ENCODE data around the gene RSPH1.
A peak's percentile ranks its signal among the peaks of the same experiment; 100 is the strongest.

RSPH1 gene

GRCh38 chr21:42538479-42539275 lies 42.7 kb upstream of the RSPH1 start:
- no peak overlapping the region for H3K4me3 Mint-ChIP-seq
- H3K9me3 Mint-ChIP-seq = no peaks in the 10 kb centered on the region
- H3K36me3 Mint-ChIP-seq (ENCODE audit: insufficient read depth) = peaks cover 22% of the 10 kb centered on the region
- no peak for DNase-seq (ENCODE audit: low spot score in 2 of 2)
- no peak overlapping the region for H3K27ac Mint-ChIP-seq (ENCODE audit: low read depth)
- no peaks in the 10 kb centered on the region for H3K4me1 Mint-ChIP-seq
- no peak for ATAC-seq (replicated peaks; ENCODE audit: extremely low read depth, poor library complexity, severe bottlenecking)
- no peaks in the 10 kb centered on the region for H3K27me3 Mint-ChIP-seq

DNA sequence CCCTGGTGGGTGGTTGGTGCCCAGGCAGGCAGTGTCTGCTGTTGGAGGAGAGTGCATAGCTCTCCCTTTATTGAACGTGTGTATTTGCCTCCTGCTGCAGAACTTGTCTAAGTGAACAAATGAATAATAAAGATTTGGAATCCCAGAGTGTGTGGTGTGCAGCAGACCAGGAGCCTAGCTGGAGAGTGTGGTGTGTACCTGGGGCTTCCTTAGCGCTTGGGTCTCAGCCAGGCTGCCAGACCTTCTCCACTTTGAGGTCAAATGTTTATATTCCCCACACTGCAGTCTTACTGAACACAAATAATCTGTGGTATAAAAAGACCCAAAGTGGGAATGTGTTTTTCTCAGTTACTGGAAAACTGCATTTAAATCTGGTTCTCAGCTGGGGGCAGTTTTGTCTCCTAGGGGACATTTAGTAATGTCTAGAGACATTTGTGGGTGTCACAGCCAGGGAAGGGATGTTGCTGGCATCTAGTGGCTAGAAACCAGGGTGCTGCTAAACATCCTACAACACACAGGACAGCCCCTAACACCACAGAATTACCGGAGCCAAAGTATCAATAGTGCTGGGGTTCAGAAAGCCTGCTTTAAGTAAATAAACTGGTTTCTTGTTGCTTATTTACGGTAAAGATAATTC lies 41.2 kb upstream of the RSPH1 start:
- Mint-ChIP-seq H3K27ac (ENCODE audit: low read depth) (no peak overlapping the region), H3K4me3 (no peak overlapping the region), H3K36me3 (ENCODE audit: insufficient read depth) (peaks cover 21% of the 10 kb centered on the region), H3K9me3 (no peaks in the 10 kb centered on the region), H3K4me1 (peaks cover 3% of the 10 kb centered on the region), H3K27me3 (no peaks in the 10 kb centered on the region)
- no peak for DNase-seq (ENCODE audit: low spot score in 2 of 2)
- no peak for ATAC-seq (replicated peaks; ENCODE audit: extremely low read depth, poor library complexity, severe bottlenecking)

GRCh38 chr21:42536601-42537000 lies 40.6 kb upstream of the RSPH1 start:
- DNase-seq (ENCODE audit: low spot score in 2 of 2) = no peak
- no peaks in the 10 kb centered on the region for H3K27me3 Mint-ChIP-seq
- no peak overlapping the region for H3K4me3 Mint-ChIP-seq
- no peaks in the 10 kb centered on the region for H3K9me3 Mint-ChIP-seq
- H3K4me1 Mint-ChIP-seq = peaks cover 4% of the 10 kb centered on the region
- ATAC-seq (replicated peaks; ENCODE audit: extremely low read depth, poor library complexity, severe bottlenecking) = no peak
- H3K36me3 Mint-ChIP-seq (ENCODE audit: insufficient read depth) = peaks cover 21% of the 10 kb centered on the region
- H3K27ac Mint-ChIP-seq (ENCODE audit: low read depth) = no peak overlapping the region

DNA sequence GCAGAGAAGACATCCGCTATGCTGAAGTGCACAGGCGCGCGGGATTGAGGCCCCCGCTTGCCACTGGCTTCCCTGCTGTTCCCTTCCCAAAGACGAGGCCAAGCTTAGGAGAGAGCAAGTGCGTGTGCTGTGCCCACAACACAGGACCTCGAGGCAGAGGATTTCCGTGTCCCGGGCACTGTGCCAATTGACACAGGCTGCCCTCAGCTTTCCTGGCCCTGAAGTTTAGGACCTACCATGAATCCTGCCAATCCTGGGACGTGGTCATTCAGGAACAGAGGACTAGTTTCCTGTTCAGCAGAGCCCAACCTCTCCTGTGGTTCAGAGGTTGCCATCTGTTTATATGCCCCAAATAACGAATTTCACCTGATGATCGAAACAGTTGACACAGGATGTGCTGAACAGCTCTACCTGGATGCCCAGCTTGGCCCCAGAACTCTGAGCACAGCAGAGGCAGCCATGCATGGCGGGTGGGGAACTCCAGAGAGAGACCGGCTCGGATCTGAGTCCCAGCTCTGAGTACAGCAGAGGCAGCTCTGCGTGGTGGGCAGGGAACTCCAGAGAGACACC lies 39.7 kb upstream of the RSPH1 start:
- no peak overlapping the region for H3K27ac Mint-ChIP-seq (ENCODE audit: low read depth)
- ATAC-seq (replicated peaks; ENCODE audit: extremely low read depth, poor library complexity, severe bottlenecking) = no peak
- H3K4me1 Mint-ChIP-seq = peaks cover 6% of the 10 kb centered on the region
- no peak for DNase-seq (ENCODE audit: low spot score in 2 of 2)
- H3K4me3 Mint-ChIP-seq = no peak overlapping the region
- H3K27me3 Mint-ChIP-seq = no peaks in the 10 kb centered on the region
- no peaks in the 10 kb centered on the region for H3K9me3 Mint-ChIP-seq
- peaks cover 17% of the 10 kb centered on the region for H3K36me3 Mint-ChIP-seq (ENCODE audit: insufficient read depth)

DNA sequence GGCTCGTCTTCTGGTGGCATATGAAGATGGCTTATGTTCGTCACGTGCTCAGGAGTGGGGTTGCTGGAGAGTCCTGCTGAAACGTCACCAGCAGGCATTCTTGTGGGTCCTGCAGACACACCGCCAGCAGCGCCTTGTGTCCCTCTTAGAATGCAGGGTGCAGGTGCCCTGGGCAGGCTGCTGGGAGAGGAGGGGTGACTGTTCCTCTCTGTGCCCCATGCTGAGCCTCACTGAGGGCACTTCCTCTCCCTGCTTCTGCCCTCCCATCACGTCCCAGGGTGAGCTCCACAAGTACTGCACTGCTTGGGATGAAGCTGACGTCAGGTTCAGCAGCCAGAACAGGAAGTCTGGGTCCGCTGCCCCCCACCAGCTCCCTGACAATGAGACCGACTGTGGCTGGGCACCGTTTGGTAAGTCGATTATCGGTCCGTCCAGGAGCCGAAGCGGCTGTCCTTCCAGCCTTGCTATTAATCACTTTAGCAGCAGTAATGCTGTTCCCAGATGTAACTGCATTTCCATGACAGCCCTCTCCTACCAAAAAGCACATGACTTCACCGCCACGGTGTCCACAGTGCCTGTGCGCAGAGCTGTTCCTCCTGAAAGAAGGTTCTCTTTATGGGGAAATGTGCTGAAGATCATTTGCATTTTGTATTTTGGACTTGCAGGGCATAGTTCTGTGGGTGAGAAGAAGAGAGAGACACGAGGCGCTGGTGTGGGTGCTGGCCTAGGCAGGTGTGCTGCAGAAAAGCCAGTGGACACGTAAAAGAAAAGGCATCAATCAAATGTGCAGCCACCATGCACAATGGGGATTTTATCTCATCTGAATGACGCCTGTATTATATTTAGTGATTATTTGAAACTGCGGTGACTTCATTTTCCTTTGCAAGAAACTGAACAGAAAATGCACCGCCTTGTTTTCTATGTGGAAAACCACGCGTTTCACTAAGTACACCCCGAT lies 38.7 kb upstream of the RSPH1 start:
- Mint-ChIP-seq H3K27me3 (no peaks in the 10 kb centered on the region), H3K4me1 (peaks cover 12% of the 10 kb centered on the region), H3K27ac (ENCODE audit: low read depth) (no peak overlapping the region), H3K36me3 (ENCODE audit: insufficient read depth) (peaks cover 19% of the 10 kb centered on the region), H3K9me3 (no peaks in the 10 kb centered on the region), H3K4me3 (no peak overlapping the region)
- no peak for DNase-seq (ENCODE audit: low spot score in 2 of 2)
- no peak for ATAC-seq (replicated peaks; ENCODE audit: extremely low read depth, poor library complexity, severe bottlenecking)

DNA sequence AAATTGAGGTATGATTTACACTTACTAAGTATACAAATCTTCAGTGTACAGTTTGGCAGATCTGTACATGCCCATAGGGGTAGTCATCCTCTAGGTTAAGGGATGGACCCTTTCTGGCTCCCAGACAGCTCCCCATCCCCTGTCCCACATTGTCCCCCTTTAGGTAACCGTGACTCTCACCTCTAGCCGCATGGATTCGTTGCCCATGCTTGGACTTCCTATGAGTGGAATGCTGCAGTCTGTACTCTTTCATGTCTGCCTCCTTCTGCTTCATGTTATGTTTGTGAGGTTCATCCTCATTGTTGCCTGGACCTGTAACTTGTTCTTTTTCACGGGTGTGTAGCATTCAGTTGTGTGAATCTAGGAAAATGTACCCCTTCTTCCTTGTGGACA lies 37.9 kb upstream of the RSPH1 start:
- Mint-ChIP-seq H3K27me3 (no peaks in the 10 kb centered on the region), H3K36me3 (ENCODE audit: insufficient read depth) (peaks cover 15% of the 10 kb centered on the region), H3K4me1 (peaks cover 12% of the 10 kb centered on the region), H3K4me3 (no peak overlapping the region), H3K27ac (ENCODE audit: low read depth) (no peak overlapping the region), H3K9me3 (no peaks in the 10 kb centered on the region)
- no peak for DNase-seq (ENCODE audit: low spot score in 2 of 2)
- ATAC-seq (replicated peaks; ENCODE audit: extremely low read depth, poor library complexity, severe bottlenecking) = no peak

DNA sequence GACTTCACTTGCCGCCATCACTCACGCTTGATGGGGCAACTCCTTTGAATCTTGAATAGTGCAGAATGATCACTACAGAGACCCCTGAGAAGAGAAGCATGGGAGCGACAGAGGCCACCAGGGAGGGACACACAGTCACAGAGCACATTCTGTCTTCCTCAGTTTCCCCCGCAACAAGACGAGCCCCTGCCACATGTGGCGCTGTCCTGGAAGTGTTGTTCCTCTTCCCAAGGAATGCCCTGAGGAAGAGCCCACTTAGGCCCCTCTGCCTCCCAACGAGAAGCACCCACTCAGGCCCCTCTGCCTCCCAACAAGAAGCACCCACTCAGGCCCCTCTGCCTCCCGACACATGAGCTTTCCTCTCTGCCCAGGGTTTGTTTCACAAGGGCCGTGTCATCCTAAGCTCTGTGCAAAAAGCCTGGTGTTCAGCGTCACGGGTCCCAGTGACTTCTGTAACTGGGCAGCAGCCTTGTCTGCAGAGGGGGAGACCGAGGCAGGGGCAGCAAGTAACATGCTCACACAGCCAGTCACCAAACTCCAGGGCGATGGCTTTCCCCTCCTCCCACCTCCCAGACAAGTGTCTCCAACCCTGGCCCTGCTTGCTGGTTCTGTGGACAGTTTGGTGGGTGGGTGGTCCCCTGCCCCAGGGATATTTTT lies 37.4 kb upstream of the RSPH1 start:
- Mint-ChIP-seq H3K9me3 (no peaks in the 10 kb centered on the region), H3K36me3 (ENCODE audit: insufficient read depth) (peaks cover 15% of the 10 kb centered on the region), H3K4me3 (no peak overlapping the region), H3K27ac (ENCODE audit: low read depth) (no peak overlapping the region), H3K27me3 (no peaks in the 10 kb centered on the region), H3K4me1 (peaks cover 12% of the 10 kb centered on the region)
- DNase-seq (ENCODE audit: low spot score in 2 of 2) (no peak), ATAC-seq (replicated peaks; ENCODE audit: extremely low read depth, poor library complexity, severe bottlenecking) (no peak)

- no peaks in the 10 kb centered on the region for H3K9me3 Mint-ChIP-seq
- peaks cover 18% of the 10 kb centered on the region for H3K4me1 Mint-ChIP-seq
- no peak overlapping the region for H3K27ac Mint-ChIP-seq (ENCODE audit: low read depth)
- no peak for ATAC-seq (replicated peaks; ENCODE audit: extremely low read depth, poor library complexity, severe bottlenecking)
- peaks cover 19% of the 10 kb centered on the region for H3K36me3 Mint-ChIP-seq (ENCODE audit: insufficient read depth)
- DNase-seq (ENCODE audit: low spot score in 2 of 2) = no peak
- no peak overlapping the region for H3K4me3 Mint-ChIP-seq
- H3K27me3 Mint-ChIP-seq = no peaks in the 10 kb centered on the region
Observed at GRCh38 chr21:42532466-42533181, 36.6 kb upstream of the RSPH1 start.

- Mint-ChIP-seq H3K36me3 (ENCODE audit: insufficient read depth) (peaks cover 20% of the 10 kb centered on the region), H3K4me3 (no peak overlapping the region), H3K4me1 (peaks cover 26% of the 10 kb centered on the region), H3K27ac (ENCODE audit: low read depth) (no peak overlapping the region), H3K9me3 (no peaks in the 10 kb centered on the region), H3K27me3 (no peaks in the 10 kb centered on the region)
- ATAC-seq (replicated peaks; ENCODE audit: extremely low read depth, poor library complexity, severe bottlenecking) = no peak
- no peak for DNase-seq (ENCODE audit: low spot score in 2 of 2)
Observed at GRCh38 chr21:42531771-42532170, 35.7 kb upstream of the RSPH1 start.

- no peak overlapping the region for H3K27ac Mint-ChIP-seq (ENCODE audit: low read depth)
- no peak for DNase-seq (ENCODE audit: low spot score in 2 of 2)
- peaks cover 15% of the 10 kb centered on the region for H3K36me3 Mint-ChIP-seq (ENCODE audit: insufficient read depth)
- H3K9me3 Mint-ChIP-seq = no peaks in the 10 kb centered on the region
- no peak overlapping the region for H3K4me3 Mint-ChIP-seq
- no peak for ATAC-seq (replicated peaks; ENCODE audit: extremely low read depth, poor library complexity, severe bottlenecking)
- H3K27me3 Mint-ChIP-seq = no peaks in the 10 kb centered on the region
- peaks cover 31% of the 10 kb centered on the region for H3K4me1 Mint-ChIP-seq
Observed at GRCh38 chr21:42530167-42530518, 34.1 kb upstream of the RSPH1 start.

DNA sequence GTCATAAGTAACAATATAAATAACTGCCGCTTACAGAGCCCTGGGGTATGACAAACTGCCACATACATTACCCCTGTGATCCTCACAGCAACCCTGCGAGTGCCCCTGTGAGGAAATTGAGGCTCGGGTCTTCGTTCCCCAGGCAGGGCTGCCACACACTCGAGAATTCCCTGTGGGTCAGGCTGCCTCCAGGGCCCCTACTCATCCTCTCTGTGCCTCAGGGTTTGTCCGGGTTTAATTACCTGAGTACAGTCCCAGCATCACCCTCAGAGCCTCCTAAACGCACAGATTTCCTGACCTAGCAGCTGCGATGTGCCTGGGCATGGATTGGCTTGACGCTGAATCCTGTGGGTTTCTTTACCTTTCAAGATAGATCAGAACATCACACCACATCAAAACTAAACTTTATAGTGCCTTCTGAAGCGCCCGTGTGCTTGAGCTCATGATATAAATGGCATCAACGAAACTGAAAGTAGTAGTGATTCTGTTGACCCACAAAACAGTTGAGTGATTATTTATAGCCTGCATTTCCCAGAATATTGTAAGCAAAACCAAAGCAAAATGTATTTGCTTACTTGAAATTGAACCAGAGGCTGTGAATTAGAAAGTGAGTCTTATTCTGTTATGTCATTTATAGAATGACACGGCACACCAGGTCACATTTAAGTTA lies 31.6 kb upstream of the RSPH1 start:
- peak overlapping the region; percentile 47 for H3K27ac Mint-ChIP-seq (ENCODE audit: low read depth)
- H3K36me3 Mint-ChIP-seq (ENCODE audit: insufficient read depth) = peaks cover 26% of the 10 kb centered on the region
- no peaks in the 10 kb centered on the region for H3K27me3 Mint-ChIP-seq
- no peaks in the 10 kb centered on the region for H3K9me3 Mint-ChIP-seq
- H3K4me3 Mint-ChIP-seq = peak overlapping the region; percentile 80
- peaks cover 43% of the 10 kb centered on the region for H3K4me1 Mint-ChIP-seq
- peak in 1 of 2 donors; percentile 44 for DNase-seq (ENCODE audit: low spot score in 2 of 2)
- ATAC-seq (replicated peaks; ENCODE audit: extremely low read depth, poor library complexity, severe bottlenecking) = peak; percentile 96
